Smooth muscle cell (in vitro differentiated cells): ENCODE data around the gene CDH6. TPM values are rescaled to one million over a fixed set of nuclear protein-coding genes. Genes with fewer than 3 reads are reported as not detected.

Experiments used
- DNase-seq: peaks from one replicate; lab custom pipeline; 2025; ENCODE audit not compliant: unreplicated experiment; lab: John Stamatoyannopoulos, UW
- H2AFZ ChIP-seq: fragments of 200-600 bp; sonication (generic); 2 replicates; pipeline ENCODE4 v1.6.0; 2016; ENCODE audit warnings: antibody characterized with exemption, low read depth, mild to moderate bottlenecking
- H3F3A ChIP-seq: fragments of 200-600 bp; sonication (generic); 2 replicates; pipeline ENCODE4 v1.6.0; 2017; ENCODE audit warnings: antibody characterized with exemption, low read depth
- H3K27ac ChIP-seq: fragments of 200-600 bp; sonication (generic); 2 replicates; pipeline ENCODE4 v1.5.1; 2016; ENCODE audit warnings: low read depth, mild to moderate bottlenecking
- H3K27me3 ChIP-seq: fragments of 200-600 bp; sonication (generic); 2 replicates; pipeline ENCODE4 v1.6.1; 2016; ENCODE audit warnings: low read depth, mild to moderate bottlenecking
- H3K36me3 ChIP-seq: fragments of 200-600 bp; sonication (generic); 2 replicates; pipeline ENCODE4 v1.5.1; 2016; ENCODE audit warnings: low read depth
- H3K4me1 ChIP-seq: fragments of 200-600 bp; sonication (generic); 2 replicates; pipeline ENCODE4 v1.5.1; 2016; ENCODE audit warnings: low read depth
- H3K4me2 ChIP-seq: fragments of 200-600 bp; sonication (generic); 2 replicates; pipeline ENCODE4 v1.6.0; 2016; ENCODE audit warnings: mild to moderate bottlenecking
- H3K4me3 ChIP-seq: fragments of 200-600 bp; sonication (generic); 2 replicates; pipeline ENCODE4 v1.5.1; 2016; ENCODE audit warnings: mild to moderate bottlenecking
- H3K79me2 ChIP-seq: fragments of 200-600 bp; sonication (generic); 2 replicates; pipeline ENCODE4 v1.6.0; 2016; ENCODE audit warnings: low read depth, mild to moderate bottlenecking
- H3K9ac ChIP-seq: fragments of 200-600 bp; sonication (generic); 2 replicates; pipeline ENCODE4 v1.6.0; 2016; ENCODE audit warnings: low read depth
- H3K9me3 ChIP-seq: fragments of 200-600 bp; sonication (generic); replicated peaks from 2 replicates; pipeline ENCODE4 v1.5.1; 2016; ENCODE audit warnings: low read depth
- H4K20me1 ChIP-seq: fragments of 200-600 bp; sonication (generic); 2 replicates; pipeline ENCODE4 v1.6.0; 2016; ENCODE audit warnings: low read depth
- WGBS: methylation state at CpG from one replicate; pipeline ENCODE4 v1.1.7; 2016; ENCODE audit warnings: low lambda C conversion rate; 5-methylcytosine and 5-hydroxymethylcytosine counted together
- polyA plus RNA-seq: library from polyadenylated mRNA; unstranded; fragments of >200 nt; fragmentation: Nextera tagmentation; extraction: Ambion mirVana; gene quantifications from 2 replicates; pipeline ENCODE4 v1.2.1, GENCODE V29; 2016
- total RNA-seq: library from RNA; depleted of rRNA; stranded (reverse); fragments of >200 nt; gene quantifications from 2 replicates; pipeline ENCODE4 v1.2.3, GENCODE V29; 2014
- TF ChIP-seq, protein P1 (sequence below): fragments of 200-600 bp; sonication (generic); IDR thresholded peaks from 2 replicates; pipeline ENCODE4 v1.5.1; 2017; ENCODE audit warnings: borderline replicate concordance, mild to moderate bottlenecking, antibody characterized with exemption; ENCODE audit not compliant: insufficient read depth, poor library complexity, severe bottlenecking

Gene CDH6
- total and polyA plus RNA-seq, 2 experiments from 2014 or later: 1.5 to 5.9 TPM

DNA sequence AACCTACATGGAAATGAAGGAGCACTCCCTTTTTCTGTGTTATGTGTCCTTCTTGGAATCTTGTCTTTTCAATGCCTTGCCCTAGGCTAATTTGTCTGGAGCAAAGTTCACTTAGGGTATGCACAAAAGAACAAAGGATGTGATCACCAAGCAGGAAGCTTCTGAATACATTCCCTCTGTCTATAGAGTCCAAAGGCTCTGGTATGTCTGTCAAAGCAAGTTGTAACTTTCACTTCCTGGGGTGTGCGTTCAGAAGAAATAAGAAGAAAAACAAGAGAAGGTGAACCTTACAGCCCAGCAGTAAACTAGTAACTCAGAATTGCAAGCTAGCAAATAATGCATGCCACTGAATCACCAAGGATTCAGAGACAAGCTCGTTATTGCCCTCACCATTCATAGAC is 31.7 kb upstream of the CDH6 start:
- Histone ChIP-seq H3K27ac (no peak overlapping the region), H4K20me1 (no peaks in the 10 kb centered on the region), H3K27me3 (no peaks in the 10 kb centered on the region), H3K9me3 (no peaks in the 10 kb centered on the region), H3K4me3 (no peak overlapping the region), H3K4me2 (no peak overlapping the region), H3K4me1 (peaks cover 18% of the 10 kb centered on the region), H3K9ac (no peak overlapping the region), H3K36me3 (no peaks in the 10 kb centered on the region), H2AFZ (peak overlapping the region; percentile 37), H3F3A (no peaks in the 10 kb centered on the region), H3K79me2 (no peaks in the 10 kb centered on the region)
- TF ChIP-seq, protein P1, sequence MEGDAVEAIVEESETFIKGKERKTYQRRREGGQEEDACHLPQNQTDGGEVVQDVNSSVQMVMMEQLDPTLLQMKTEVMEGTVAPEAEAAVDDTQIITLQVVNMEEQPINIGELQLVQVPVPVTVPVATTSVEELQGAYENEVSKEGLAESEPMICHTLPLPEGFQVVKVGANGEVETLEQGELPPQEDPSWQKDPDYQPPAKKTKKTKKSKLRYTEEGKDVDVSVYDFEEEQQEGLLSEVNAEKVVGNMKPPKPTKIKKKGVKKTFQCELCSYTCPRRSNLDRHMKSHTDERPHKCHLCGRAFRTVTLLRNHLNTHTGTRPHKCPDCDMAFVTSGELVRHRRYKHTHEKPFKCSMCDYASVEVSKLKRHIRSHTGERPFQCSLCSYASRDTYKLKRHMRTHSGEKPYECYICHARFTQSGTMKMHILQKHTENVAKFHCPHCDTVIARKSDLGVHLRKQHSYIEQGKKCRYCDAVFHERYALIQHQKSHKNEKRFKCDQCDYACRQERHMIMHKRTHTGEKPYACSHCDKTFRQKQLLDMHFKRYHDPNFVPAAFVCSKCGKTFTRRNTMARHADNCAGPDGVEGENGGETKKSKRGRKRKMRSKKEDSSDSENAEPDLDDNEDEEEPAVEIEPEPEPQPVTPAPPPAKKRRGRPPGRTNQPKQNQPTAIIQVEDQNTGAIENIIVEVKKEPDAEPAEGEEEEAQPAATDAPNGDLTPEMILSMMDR: no peak
- no peak for DNase-seq
- WGBS: 36% methylated on average over 2 of the region's 2 CpGs

DNA sequence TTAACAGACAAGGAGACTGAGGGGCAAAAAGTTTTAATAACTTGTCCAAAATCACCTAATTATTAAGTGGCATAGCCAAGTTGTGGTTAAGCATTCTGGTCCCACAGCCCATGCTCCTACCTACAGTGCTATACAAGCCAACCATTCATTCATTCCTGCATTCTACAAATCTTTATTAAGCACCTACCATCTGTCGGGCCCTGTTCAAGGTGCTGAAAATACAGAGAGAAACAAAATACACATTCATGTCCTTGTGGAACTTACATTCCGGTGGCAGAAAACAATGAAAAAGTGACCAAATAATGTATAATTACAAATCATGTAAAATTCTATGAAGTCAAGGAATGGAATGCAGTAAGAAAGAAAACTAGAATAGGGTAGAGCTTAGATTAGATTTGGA is 27.8 kb upstream of the CDH6 start:
- Histone ChIP-seq H3K79me2 (no peaks in the 10 kb centered on the region), H3K4me3 (no peak overlapping the region), H3K4me2 (no peak overlapping the region), H4K20me1 (no peaks in the 10 kb centered on the region), H3K27ac (no peak overlapping the region), H3K27me3 (no peaks in the 10 kb centered on the region), H2AFZ (no peak overlapping the region), H3F3A (no peaks in the 10 kb centered on the region), H3K9ac (no peak overlapping the region), H3K36me3 (no peaks in the 10 kb centered on the region), H3K4me1 (peaks cover 18% of the 10 kb centered on the region), H3K9me3 (no peaks in the 10 kb centered on the region)
- DNase-seq: no peak
- WGBS: 91% methylated on average over 2 of the region's 2 CpGs
- TF ChIP-seq, protein P1: no peak

GRCh38 chr5:31169379-31169778 is 24.1 kb upstream of the CDH6 start:
- no peak overlapping the region for H2AFZ ChIP-seq
- WGBS: 89% methylated on average over 7 of the region's 7 CpGs

GRCh38 chr5:31172881-31173280 is 20.6 kb upstream of the CDH6 start:
- H3K79me2 ChIP-seq: no peaks in the 10 kb centered on the region
- no peaks in the 10 kb centered on the region for H3K27me3 ChIP-seq
- H3F3A ChIP-seq: no peaks in the 10 kb centered on the region
- no peaks in the 10 kb centered on the region for H3K9me3 ChIP-seq
- H3K27ac ChIP-seq: no peak overlapping the region
- H3K4me2 ChIP-seq: no peak overlapping the region
- H3K4me3 ChIP-seq: no peak overlapping the region
- H2AFZ ChIP-seq: no peak overlapping the region
- H4K20me1 ChIP-seq: no peaks in the 10 kb centered on the region
- H3K4me1 ChIP-seq: no peaks in the 10 kb centered on the region
- H3K9ac ChIP-seq: no peak overlapping the region
- TF ChIP-seq, protein P1: no peak
- no peak for DNase-seq
- no peaks in the 10 kb centered on the region for H3K36me3 ChIP-seq

More at GRCh38 chr5:31169379-31169778, 24.1 kb upstream of the CDH6 start:
- Histone ChIP-seq H3K4me2 (no peak overlapping the region), H3K36me3 (no peaks in the 10 kb centered on the region), H4K20me1 (no peaks in the 10 kb centered on the region), H3K4me1 (no peaks in the 10 kb centered on the region), H3K27ac (no peak overlapping the region), H3K9ac (no peak overlapping the region), H3F3A (no peaks in the 10 kb centered on the region), H3K79me2 (no peaks in the 10 kb centered on the region), H3K9me3 (no peaks in the 10 kb centered on the region), H3K4me3 (no peak overlapping the region), H3K27me3 (no peaks in the 10 kb centered on the region)
- DNase-seq: no peak
- TF ChIP-seq, protein P1: no peak
